Lung (tissue), 12 donors: Measurements from ENCODE around the gene PHLPP1. TPM values are rescaled to one million over a fixed set of nuclear protein-coding genes. Genes with fewer than 3 reads are reported as not detected.

Source experiments
- ATAC-seq: fragments of 200-7000 bp; cut with Tn5 transposase; one replicate; pipeline ENCODE4 v1.9.1; 2020; ENCODE audit warnings: moderate number of reproducible peaks; ENCODE audit not compliant: insufficient read depth, low FRiP score
- DNase-seq, 3 donors: peaks; one replicate each; pipeline ENCODE4 v3.0.0-alpha.2; 2013 to 2017
- H3K27ac ChIP-seq, 2 donors: one replicate each; pipeline ENCODE4 v1.5.1; 2013; ENCODE audit warnings: mild to moderate bottlenecking in 2 of 2, moderate library complexity in 2 of 2, control low read depth in 1 of 2, inconsistent platforms in 1 of 2, low read depth in 1 of 2, low read length in 1 of 2
- H3K27me3 ChIP-seq, 3 donors: one replicate each; pipeline ENCODE4 v1.5.1; 2013; ENCODE audit warnings: low read length in 2 of 3; ENCODE audit not compliant: control insufficient read depth in 3 of 3, insufficient read depth in 3 of 3
- H3K36me3 ChIP-seq, 4 donors: one replicate each; pipeline ENCODE4 v1.5.1; 2013; ENCODE audit warnings: low read length in 4 of 4, mild to moderate bottlenecking in 1 of 4, moderate library complexity in 1 of 4; ENCODE audit not compliant: control insufficient read depth in 4 of 4, insufficient read depth in 4 of 4
- H3K4me1 ChIP-seq, 5 donors: one replicate each; pipeline ENCODE4 v1.5.1; 2013; ENCODE audit warnings: low read length in 5 of 5, mild to moderate bottlenecking in 2 of 5, moderate library complexity in 1 of 5; ENCODE audit not compliant: control insufficient read depth in 5 of 5, insufficient read depth in 5 of 5
- H3K4me3 ChIP-seq: one replicate; pipeline ENCODE4 v1.5.1; 2013; ENCODE audit warnings: mild to moderate bottlenecking, control low read depth, moderate library complexity
- H3K9ac ChIP-seq, 2 donors: one replicate each; pipeline ENCODE4 v1.5.1; 2013; ENCODE audit warnings: low read length in 2 of 2, control low read depth in 1 of 2; ENCODE audit not compliant: insufficient read depth in 1 of 2
- H3K9me3 ChIP-seq, 4 donors: one replicate each; pipeline ENCODE4 v1.5.1; 2013; ENCODE audit warnings: low read length in 3 of 4, mild to moderate bottlenecking in 1 of 4, moderate library complexity in 1 of 4; ENCODE audit not compliant: control insufficient read depth in 4 of 4, insufficient read depth in 3 of 4
- CTCF ChIP-seq: IDR thresholded peaks from 2 replicates; pipeline ENCODE4 v1.5.1; 2012; ENCODE audit warnings: mild to moderate bottlenecking; ENCODE audit errors: control extremely low read depth, extremely low read depth
- WGBS, 2 donors: extraction: QIAGEN DNeasy Blood & Tissue Kit; methylation state at CpG; one replicate each; pipeline ENCODE4 v1.1.7; 2013; 5-methylcytosine and 5-hydroxymethylcytosine counted together
- polyA plus RNA-seq, 2 donors: library from polyadenylated mRNA; stranded (reverse); fragments of 200-250 nt; gene quantifications; one replicate each; pipeline ENCODE4 v1.2.1, GENCODE V29; 2013
- total RNA-seq, 2 donors: library from RNA; depleted of rRNA in 1 of 2; stranded (reverse); fragments of >200 nt in 1 of 2; gene quantifications; one replicate each; pipeline ENCODE4 v1.2.1, GENCODE V29; 2014 to 2021
- donor health status: control.
- donor health status: control.
- donor health status: Bipolar disorder and iron deficiency.
- donor health status: healthy.
- donor health status: DM: yes; HTN: yes; CAD: no.

The PHLPP1 gene
- total and polyA plus RNA-seq, 4 donors = 2.3 to 29.2 (median 7.9) TPM

DNA sequence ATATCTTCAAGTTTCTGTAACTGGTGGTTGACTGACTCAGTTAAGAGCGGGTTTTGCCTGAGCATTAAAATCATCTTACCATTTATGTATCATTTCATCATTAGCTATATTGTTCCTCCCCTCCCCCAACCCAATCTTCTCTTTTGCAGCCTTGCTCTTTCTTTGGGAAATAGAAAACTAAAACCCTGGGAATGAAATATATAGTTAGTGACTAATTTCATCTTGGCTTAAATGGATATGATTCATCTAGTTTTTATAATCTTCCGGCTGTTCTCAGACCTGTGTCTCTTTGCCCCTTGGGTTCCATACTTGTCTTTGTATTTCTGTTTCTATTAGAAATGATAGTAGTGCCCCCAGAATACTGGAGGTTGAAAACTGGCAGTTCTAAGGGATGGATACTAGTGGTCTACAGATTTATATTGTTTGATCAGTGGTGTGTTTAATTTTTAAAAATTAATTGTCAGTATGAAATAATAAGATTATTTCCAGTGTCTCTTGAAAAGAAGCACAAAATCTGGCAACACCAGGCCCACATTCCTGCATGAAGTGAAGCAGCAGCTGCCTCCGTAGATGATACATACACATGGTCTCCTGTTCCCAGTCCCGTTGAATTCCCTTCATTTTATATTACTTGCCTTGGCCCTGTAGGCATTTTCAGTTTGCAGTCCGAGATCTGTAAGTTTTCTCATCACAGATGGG, 44.5 kb downstream of the PHLPP1 start:
- Histone ChIP-seq H3K36me3 (no peaks in the 10 kb centered on the region), H3K27me3 (no peaks in the 10 kb centered on the region), H3K9me3 (no peaks in the 10 kb centered on the region), H3K4me3 (no peak overlapping the region), H3K9ac (no peak overlapping the region), H3K27ac (no peak overlapping the region), H3K4me1 (peaks cover 0 to 2% (median 0%) of the 10 kb centered on the region in 5 donors)
- TF ChIP-seq CTCF = no peak
- 91 to 97% methylated on average over 5 of the region's 5 CpGs for WGBS, 2 donors
- DNase-seq (no peak), ATAC-seq (no peak)

GRCh38 chr18:62760403-62760734, 45.0 kb downstream of the PHLPP1 start:
- H3K36me3 ChIP-seq = no peaks in the 10 kb centered on the region
- DNase-seq = no peak
- no peak for ATAC-seq
- 89 to 91% methylated on average over 5 of the region's 5 CpGs for WGBS, 2 donors
- H3K9me3 ChIP-seq = no peaks in the 10 kb centered on the region
- TF ChIP-seq CTCF = no peak
- H3K9ac ChIP-seq = no peak overlapping the region
- no peak overlapping the region for H3K4me3 ChIP-seq
- no peaks in the 10 kb centered on the region for H3K27me3 ChIP-seq
- peaks cover 0 to 2% (median 0%) of the 10 kb centered on the region in 5 donors for H3K4me1 ChIP-seq
- no peak overlapping the region for H3K27ac ChIP-seq

DNA sequence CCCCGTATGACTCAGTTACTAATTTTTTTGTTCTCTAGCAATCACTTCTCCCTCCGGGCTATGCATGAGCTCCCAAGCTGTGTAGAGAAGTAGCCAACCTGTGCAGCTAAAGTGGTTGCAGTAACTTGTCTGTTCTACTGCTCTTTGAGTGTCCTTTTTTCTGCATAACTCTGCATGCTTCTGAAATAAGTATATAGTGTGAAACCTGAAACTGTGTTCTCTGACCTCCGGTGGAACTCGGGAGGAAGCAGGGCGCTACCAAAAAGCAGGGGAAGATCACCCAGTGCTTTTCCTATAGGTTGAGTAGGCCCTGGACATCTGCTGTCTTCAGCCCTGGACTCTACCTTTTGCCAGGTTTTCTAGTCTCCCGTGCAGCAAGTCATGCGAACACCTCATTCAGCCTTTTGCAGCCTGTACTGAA, 47.8 kb downstream of the PHLPP1 start:
- Histone ChIP-seq H3K36me3 (no peaks in the 10 kb centered on the region), H3K27ac (no peak overlapping the region), H3K9ac (no peak overlapping the region), H3K27me3 (no peaks in the 10 kb centered on the region), H3K4me1 (peaks cover 0 to 7% (median 4%) of the 10 kb centered on the region in 5 donors), H3K9me3 (no peaks in the 10 kb centered on the region), H3K4me3 (no peak overlapping the region)
- DNase-seq (peak in 1 of 3 donors; percentile 23), ATAC-seq (no peak)
- 81 to 86% methylated on average over 7 of the region's 7 CpGs for WGBS, 2 donors
- no peak for TF ChIP-seq CTCF

DNA sequence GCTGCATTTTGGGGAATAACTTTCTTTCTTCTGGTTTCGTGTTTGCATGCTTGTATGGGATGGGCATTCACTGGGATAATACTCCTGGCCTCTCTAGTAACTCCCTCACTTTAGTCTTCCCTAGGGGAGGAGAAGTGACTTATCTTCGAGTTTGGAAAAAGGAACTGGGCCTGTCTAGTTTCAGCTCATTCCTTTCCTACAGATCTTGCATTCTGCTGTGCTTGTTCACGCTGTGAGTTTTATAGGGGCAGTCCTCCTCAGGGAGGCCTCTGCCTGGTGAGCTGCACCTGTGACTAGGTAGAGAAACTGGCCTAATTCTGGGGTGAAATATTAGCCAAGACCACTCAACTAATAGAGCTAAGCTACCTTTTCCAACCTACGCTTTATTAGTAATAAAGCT, 50.9 kb downstream of the PHLPP1 start:
- WGBS, 2 donors = 80 to 81% methylated on average over 4 of the region's 4 CpGs
- no peak overlapping the region for H3K9ac ChIP-seq

More for the DNA sequence above, 50.9 kb downstream of the PHLPP1 start:
- no peaks in the 10 kb centered on the region for H3K36me3 ChIP-seq
- no peak for ATAC-seq
- peaks cover 0 to 7% (median 4%) of the 10 kb centered on the region in 5 donors for H3K4me1 ChIP-seq
- no peaks in the 10 kb centered on the region for H3K27me3 ChIP-seq
- TF ChIP-seq CTCF = no peak
- H3K4me3 ChIP-seq = no peak overlapping the region
- H3K9me3 ChIP-seq = no peaks in the 10 kb centered on the region
- H3K27ac ChIP-seq = no peak overlapping the region
- no peak for DNase-seq
